Transverse colon (tissue), 4 donors: ENCODE results near the gene TRPM8.

Source experiments
- POLR2A ChIP-seq: fragments of 450-650 bp; IDR thresholded peaks from one replicate; pipeline ENCODE4 v1.6.1; 2016; ENCODE audit warnings: antibody characterized with exemption, mild to moderate bottlenecking, moderate library complexity
- POLR2AphosphoS5 ChIP-seq, 3 donors: sonication (generic); formaldehyde crosslinking; IDR thresholded peaks; one replicate each; pipeline ENCODE4 v1.6.1; 2016; ENCODE audit warnings: antibody characterized with exemption in 3 of 3
- TF ChIP-seq, protein P1 (sequence below), 5 experiments: fragments of 200-600 bp in 3 of 5; fragments of 450-650 bp in 2 of 5; sonication (generic) in 3 of 5; IDR thresholded peaks; 1 replicate in 2 of 5; 2 replicates in 3 of 5; pipeline ENCODE4 v1.5.1; 2016 to 2017; ENCODE audit warnings: antibody characterized with exemption in 5 of 5, inconsistent platforms in 3 of 5, mild to moderate bottlenecking in 2 of 5, moderate library complexity in 1 of 5

DNA sequence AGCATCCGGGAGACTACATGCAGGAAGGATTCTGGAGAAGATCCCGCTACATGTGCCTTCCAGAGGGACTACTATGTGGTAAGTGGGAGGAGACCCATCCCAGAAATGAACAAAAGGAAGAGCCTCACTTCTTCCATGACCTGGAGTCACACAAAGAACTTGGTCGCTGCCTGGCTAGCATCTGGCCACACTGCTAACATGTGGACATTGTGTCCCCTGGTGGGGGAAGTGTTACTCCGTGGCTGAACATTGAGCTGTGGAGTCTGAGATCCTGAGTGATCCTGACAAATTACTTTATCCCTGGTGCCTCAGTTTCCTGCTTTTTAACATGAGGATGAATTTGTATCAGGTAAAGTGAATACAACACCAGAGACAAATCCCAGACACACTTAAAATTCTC, 141.7 kb downstream of the TRPM8 start:
- TF ChIP-seq, protein P1, sequence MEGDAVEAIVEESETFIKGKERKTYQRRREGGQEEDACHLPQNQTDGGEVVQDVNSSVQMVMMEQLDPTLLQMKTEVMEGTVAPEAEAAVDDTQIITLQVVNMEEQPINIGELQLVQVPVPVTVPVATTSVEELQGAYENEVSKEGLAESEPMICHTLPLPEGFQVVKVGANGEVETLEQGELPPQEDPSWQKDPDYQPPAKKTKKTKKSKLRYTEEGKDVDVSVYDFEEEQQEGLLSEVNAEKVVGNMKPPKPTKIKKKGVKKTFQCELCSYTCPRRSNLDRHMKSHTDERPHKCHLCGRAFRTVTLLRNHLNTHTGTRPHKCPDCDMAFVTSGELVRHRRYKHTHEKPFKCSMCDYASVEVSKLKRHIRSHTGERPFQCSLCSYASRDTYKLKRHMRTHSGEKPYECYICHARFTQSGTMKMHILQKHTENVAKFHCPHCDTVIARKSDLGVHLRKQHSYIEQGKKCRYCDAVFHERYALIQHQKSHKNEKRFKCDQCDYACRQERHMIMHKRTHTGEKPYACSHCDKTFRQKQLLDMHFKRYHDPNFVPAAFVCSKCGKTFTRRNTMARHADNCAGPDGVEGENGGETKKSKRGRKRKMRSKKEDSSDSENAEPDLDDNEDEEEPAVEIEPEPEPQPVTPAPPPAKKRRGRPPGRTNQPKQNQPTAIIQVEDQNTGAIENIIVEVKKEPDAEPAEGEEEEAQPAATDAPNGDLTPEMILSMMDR (IDR thresholded peaks at IDR 0.05) = no peak
- no peak for TF ChIP-seq POLR2A
- TF ChIP-seq POLR2AphosphoS5 (IDR thresholded peaks at IDR 0.05) = no peak
